Activated naive CD4-positive, alpha-beta T cell treated with anti-CD3 and anti-CD28 coated beads, Interleukin-2, amount 50 U/mL, for 72 hours (primary cell): ENCODE measurements around the gene CARD14. TPM values are rescaled to one million over a fixed set of nuclear protein-coding genes. Genes with fewer than 3 reads are reported as not detected.
A peak's percentile ranks its signal among the peaks of the same experiment; 100 is the strongest.
"Not testable (repeated sequence)": the region's sequence is repeated elsewhere in the genome, so short reads cannot be mapped to it uniquely, and the experiment has no call there.

Source experiments
- ATAC-seq, 2 donors: fragments of 150-1000 bp; cut with Tn5 transposase; 2 replicates each; pipeline ENCODE4 v1.10.0; 2021; ENCODE audit warnings: mild to moderate bottlenecking in 2 of 2, moderate library complexity in 2 of 2
- DNase-seq, 2 donors: peaks; one replicate each; pipeline ENCODE4 v3.0.0; 2021 to 2022; ENCODE audit warnings: low spot score in 2 of 2
- H3K27ac Mint-ChIP-seq, 2 donors: one replicate each; pipeline ENCODE4 v1.8.0; 2022; ENCODE audit warnings: mild to moderate bottlenecking in 2 of 2, mixed read lengths in 2 of 2
- H3K36me3 Mint-ChIP-seq, 2 donors: one replicate each; pipeline ENCODE4 v1.8.0; 2022; ENCODE audit warnings: mixed read lengths in 2 of 2
- H3K9me3 Mint-ChIP-seq, 2 donors: one replicate each; pipeline ENCODE4 v1.8.0; 2022; ENCODE audit warnings: mixed read lengths in 2 of 2
- total RNA-seq, 2 donors: library from RNA; stranded (reverse); gene quantifications; one replicate each; pipeline ENCODE4 v1.2.3, GENCODE V29; 2022

The CARD14 gene
- total RNA-seq, 2 donors from 2014 or later, result 0.19 TPM; not detected in 1

DNA sequence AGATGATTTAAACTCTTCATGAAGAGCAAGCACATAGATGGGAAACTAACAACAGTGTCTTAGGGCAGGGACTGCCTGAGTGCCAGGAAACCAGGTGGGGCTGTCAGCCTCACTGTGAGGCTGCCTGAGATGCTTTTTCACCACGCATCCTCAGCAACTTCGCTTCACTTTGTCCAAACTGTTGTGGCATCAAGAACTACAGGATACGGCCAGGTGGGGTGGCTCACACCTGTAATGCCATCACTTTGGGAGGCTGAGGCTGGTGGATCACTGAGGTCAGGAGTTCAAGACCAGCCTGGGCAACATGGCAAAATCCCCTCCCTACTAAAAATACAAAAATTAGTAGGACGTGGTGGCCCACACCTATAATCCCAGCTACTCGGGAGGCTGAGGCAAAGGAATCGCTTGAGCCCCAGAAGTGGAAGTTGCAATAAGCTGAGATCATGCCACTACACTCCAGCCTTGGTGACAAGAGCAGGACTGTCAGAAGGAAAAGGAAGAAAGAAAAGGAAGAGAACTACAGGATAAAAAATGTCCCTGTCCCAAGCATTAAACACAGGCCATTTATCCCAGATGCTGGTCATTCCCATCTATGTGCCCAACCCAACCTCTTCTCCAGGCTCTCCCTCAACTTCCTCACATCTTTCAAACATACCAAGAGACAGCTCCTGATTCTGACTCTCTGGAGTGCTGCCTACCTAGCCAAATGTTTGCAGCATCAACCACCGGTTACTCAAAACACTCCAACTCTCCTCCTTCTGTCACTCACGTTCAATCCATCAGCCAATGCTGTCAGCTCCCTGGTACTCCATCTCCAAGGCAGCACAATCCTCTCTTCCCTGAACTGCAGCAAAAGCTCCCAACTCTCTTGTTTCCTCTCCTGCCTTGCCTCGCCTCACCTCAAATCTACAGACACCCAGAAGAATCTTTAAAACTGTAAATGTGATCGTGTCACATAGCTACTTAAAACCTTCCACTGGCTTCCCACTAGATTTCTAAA is 24.5 kb upstream of the CARD14 start:
- H3K36me3 Mint-ChIP-seq, result peaks cover 25 to 37% of the 10 kb centered on the region in 2 donors

DNA sequence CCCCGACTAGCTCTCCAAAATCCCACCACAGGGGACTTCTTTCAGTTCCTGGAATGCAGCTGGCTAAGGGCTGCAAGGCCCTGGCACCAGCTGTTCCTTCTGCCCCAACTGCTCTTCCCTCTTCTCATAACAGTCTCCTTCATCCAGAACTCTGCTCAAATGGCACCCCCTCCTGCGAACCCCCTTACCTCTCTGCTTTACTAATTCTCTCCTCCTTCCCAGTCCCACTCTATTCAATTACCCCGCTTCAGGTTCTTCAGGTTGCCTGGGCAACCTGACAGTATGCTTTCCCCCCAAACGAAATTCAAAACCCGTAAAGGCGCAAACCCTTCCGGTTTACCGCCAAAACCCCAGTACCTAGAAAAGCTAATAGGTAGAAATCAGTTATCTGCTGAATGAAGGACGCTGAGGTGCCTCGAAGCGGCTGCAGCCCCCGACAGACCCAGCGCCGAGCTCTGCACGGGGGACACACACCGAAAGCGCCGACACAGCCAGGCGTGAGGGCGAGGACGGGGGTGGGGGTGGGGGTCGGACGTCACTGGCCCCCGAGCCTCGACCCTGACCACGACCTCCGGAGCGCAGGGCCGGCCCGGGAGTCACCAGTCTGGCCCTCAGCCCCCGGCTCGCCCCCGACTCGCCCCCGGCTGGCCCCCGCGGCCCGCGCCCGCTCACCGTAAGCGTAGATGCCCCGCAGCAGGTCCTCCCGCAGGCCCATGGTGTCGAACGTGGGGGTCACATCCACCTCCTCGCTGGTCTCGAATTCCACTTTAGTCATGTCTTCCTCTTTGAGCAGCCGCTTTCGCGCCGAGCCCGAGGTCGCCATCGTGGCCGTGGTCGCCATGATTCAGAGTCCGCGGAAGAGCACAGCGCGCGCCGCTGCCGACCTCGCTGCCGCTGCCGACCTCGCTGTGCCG is 23.5 kb upstream of the CARD14 start:
- Mint-ChIP-seq H3K27ac (peak overlapping the region; percentile 78 to 96), H3K9me3 (no peaks in the 10 kb centered on the region), H3K36me3 (peaks cover 23 to 34% of the 10 kb centered on the region in 2 donors)
- ATAC-seq (peak in 1 of 2 donors; percentile 29), DNase-seq (no peak)

More for the DNA sequence above, 24.5 kb upstream of the CARD14 start:
- Mint-ChIP-seq H3K27ac (peak overlapping the region; percentile 78 to 96), H3K9me3 (no peaks in the 10 kb centered on the region)
- DNase-seq (peak in 1 of 2 donors; percentile 53), ATAC-seq (no peak)

DNA sequence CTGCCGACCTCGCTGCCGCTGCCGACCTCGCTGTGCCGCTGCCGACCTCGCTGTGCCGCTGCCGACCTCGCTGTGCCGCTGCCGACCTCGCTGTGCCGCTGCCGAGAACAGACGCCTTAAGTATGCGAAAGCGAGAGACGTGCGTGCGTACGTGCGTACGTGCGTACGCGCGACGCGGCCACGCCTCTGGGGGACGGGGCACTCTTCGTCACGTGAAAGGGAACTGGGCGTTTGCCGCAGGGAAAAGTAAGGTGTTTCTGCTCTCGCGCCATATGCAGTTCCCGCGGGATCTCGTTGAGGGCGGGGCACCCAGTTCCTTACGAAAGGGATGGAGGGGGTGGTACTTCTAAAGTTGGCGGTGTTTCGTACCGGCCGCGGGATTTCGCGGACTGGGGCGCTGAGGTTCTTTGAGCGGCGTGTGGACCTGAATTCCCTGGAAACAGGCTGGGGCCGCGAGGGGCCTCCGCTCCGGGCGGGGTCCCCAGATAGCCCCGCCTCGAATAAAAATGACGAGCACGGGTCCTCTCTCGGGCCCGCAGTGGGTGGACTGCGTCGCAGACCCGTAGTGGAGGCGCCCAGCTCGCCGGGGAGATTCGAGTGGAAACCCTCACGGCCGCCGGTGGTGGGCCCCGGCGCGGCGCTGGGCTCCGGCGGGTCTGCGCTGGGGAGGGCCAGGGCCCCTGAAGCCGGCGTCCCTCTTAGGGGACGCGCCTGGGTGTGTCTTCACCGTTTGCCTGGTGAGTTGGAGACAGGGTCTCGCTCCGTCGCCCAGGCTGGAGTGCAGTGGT is 22.6 kb upstream of the CARD14 start, which contains the start of gene EIF4A3:
Gene EIF4A3, minus strand, starts transcription at position 94 of the 788 bp plus-strand sequence. CDS start 167 bp downstream, outside the sequence.
- peak; percentile 96 to 98 for DNase-seq
- H3K9me3 Mint-ChIP-seq, result no peaks in the 10 kb centered on the region
- peaks cover 18 to 29% of the 10 kb centered on the region in 2 donors for H3K36me3 Mint-ChIP-seq
- peak within 1 kb of the TSS; percentile 78 to 96 for H3K27ac Mint-ChIP-seq
- peak; percentile 89 to 95 for ATAC-seq

DNA sequence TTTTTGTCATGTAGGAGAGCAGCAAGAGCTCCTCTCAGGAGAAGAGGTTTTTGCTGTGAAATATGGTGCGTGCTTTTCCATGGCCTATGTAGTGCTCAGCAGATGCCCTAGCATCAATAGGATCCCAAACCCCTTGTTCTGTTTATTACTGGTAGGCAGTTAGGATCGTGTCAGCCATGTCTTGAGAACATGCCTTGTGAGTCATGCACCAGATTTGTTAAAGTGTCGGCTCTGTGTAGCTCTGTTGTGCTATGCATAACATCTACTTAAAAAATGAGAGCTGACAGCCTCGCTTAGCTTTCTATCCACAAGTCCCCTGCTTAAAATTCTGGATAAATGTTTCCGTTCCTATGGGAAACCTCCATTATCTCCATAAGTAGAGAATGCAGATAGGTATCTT is 18.5 kb upstream of the CARD14 start:
- no peaks in the 10 kb centered on the region for H3K9me3 Mint-ChIP-seq
- no peak overlapping the region for H3K27ac Mint-ChIP-seq
- no peak for DNase-seq
- H3K36me3 Mint-ChIP-seq, result peaks cover 8 to 9% of the 10 kb centered on the region in 2 donors
- ATAC-seq, result no peak

DNA sequence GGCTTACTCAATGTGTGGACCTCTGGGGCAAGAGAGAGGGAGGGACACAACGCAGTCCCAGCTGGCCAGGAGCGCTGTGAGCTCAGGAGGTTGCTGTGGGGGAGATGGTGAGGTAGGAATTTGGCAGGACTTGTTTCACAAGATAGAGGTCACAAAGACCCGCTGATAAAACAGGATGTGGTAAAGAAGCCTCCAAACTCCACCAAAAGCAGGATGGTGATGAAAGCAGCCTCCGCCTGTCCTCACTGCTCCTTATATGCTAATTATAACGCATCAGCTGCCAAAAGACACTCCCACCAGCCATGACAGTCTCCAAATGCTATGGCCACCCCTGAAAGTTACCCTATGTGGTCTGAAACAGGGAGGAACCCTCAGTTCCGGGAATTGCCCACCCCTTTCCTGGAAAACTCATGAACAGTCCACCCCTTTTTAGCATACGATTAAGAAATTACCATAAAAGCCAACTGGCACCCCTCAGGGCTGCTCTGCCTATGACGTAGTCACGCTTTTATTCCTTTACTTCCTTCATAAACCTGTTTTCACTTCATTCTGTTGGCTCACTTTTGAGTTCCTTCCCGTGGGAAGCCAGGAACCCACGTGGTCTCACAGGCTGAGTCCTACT is 17.6 kb upstream of the CARD14 start:
- Mint-ChIP-seq H3K27ac (peak overlapping the region in 1 of 2 donors; percentile 8), H3K9me3 (no peaks in the 10 kb centered on the region), H3K36me3 (peaks cover under 1 to 3% of the 10 kb centered on the region in 2 donors)
- no peak for ATAC-seq
- no peak for DNase-seq

DNA sequence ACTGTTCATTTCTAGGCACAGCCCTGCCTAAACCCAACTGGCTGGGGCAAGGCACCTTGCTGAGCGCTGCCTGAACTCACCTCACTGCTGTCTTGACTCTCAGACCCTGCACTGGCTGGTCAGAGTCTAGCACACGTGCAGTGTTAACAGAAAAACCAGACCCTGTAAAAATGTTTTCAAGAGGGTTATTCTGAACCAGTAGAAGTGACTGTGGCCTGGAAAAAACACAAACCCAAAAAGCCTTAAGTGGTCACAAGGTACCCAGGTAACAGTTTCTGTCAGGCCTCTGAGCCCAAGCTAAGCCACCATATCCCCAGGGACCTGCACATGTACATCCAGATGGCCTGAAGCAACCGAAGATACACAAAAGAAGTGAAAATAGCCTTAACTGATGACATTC is 16.8 kb upstream of the CARD14 start:
- peak overlapping the region; percentile 8 to 44 for H3K27ac Mint-ChIP-seq
- DNase-seq, result no peak
- H3K36me3 Mint-ChIP-seq, result no peaks in the 10 kb centered on the region
- H3K9me3 Mint-ChIP-seq, result no peaks in the 10 kb centered on the region
- no peak for ATAC-seq

DNA sequence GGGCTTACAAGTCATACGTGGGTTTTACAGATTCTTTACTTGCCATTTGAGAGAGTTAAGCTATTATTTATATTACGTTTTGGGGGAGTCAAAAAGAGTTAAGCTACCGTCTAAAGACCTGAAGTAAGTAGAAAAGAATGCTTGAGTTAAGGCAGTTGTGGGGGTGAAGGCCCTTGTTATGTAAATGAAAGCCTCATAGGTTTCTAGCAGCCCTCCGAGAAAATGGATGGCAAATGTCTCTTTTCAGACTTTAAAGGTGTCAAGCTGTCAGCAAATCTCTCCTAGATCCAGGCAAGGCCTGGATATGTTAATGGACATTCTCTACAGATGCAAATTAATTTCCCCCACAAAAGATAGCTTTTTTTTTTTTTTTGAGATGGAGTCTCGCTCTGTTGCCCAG is 15.7 kb upstream of the CARD14 start:
- ATAC-seq (no peak), DNase-seq (no peak)
- no peaks in the 10 kb centered on the region for H3K36me3 Mint-ChIP-seq
- no peaks in the 10 kb centered on the region for H3K9me3 Mint-ChIP-seq
- no peak overlapping the region for H3K27ac Mint-ChIP-seq

DNA sequence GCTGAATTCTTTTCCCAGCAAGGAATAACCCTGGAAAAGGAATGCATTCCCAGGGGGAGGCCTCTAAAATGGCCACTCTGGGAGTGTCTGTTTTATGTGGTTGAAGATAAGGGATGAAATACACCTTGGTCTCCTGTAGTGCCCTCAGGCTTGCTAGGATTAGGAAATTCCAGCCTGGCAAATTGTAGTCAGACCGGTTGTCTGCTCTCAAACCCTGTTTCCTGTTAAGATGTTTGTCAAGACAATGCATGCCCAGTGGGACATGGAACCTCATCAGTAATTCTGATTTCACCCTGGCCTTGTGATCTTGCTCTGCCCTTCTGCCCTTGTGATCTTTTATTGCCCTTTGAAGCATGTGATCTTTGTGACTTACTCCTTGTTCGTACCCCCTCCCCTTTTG is 14.2 kb upstream of the CARD14 start:
- not testable (repeated sequence) for H3K9me3 Mint-ChIP-seq, H3K27ac Mint-ChIP-seq, H3K36me3 Mint-ChIP-seq, DNase-seq, ATAC-seq

DNA sequence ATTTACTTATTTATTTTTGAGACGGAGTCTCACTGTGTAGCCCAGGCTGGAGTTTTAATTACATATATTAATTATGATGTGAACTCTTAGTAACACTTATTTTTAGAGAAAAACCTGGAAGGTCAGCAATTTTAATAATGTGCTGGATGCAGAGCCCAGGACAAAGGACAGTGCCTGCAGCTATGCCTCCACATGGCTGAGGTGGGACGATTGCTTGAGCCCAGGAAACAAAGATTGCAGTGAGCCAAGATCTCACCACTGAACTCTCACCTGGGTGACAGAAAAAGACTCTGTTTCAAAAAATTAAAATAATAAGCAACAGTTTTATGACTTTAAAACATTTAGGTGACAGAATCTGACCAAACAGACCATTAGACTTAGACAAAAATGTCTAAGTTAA is 11.0 kb upstream of the CARD14 start:
- H3K9me3 Mint-ChIP-seq, result no peaks in the 10 kb centered on the region
- DNase-seq (no peak), ATAC-seq (no peak)
- H3K27ac Mint-ChIP-seq, result no peak overlapping the region
- H3K36me3 Mint-ChIP-seq, result no peaks in the 10 kb centered on the region

DNA sequence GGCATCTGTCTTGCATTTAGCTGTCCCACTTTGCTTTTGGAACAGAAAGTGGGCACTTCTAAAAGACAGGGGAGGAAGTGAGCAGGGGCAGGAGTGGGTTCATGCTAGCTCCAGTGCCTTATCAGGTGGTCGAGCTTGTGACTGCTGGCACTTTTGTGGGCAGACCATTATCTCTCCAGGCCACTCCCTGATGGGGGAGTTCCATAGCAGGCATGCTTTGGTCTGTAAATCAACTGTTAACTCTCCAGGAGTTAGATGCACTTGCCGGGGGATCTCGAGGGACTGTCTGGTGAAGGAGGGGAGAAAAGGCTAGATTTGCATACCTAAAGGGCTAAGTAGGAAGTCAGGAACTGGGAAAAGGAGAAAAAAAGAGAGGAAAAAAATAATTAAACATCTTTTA is 9.3 kb upstream of the CARD14 start:
- no peak for ATAC-seq
- Mint-ChIP-seq H3K36me3 (no peaks in the 10 kb centered on the region), H3K9me3 (no peaks in the 10 kb centered on the region), H3K27ac (no peak overlapping the region)
- DNase-seq, result no peak

DNA sequence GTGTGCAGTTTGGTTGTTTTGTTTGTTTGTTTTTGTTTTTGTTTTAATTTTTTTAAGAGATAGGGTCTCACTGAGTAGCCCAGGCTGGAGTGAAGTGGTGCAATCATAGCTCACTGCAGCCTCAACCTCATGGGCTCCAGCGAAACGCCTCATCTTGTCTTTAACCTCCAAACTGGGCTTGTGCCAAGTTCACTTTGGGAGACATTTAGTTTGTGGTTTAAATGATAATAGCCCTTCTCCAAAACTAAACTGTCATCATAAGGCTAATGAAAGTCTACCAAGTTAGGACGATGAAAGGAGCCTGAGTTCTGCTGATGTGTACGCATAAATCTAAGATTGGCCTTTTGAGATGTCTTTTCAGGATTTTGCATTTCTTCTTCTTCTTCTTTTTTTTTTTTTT is 6.5 kb upstream of the CARD14 start:
- no peak for ATAC-seq
- H3K9me3 Mint-ChIP-seq, result no peaks in the 10 kb centered on the region

DNA sequence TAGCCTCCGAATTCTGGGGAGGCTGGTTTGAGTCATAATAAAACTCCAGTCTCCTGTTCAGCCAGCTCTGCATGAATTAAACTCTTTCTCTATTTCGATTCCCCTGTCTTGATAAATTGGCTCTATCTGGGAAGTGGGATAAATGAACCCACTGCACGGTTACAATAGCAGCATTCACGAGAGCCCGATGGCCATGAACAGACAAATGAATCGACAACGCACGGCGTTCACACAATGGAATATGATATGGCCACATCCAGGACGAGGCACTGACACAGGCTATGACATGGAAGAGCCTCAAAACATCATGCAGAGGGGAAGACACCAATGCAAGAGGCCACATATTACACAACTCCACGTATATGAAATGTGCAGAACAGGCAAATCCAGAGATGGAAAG is 5.6 kb upstream of the CARD14 start:
- Mint-ChIP-seq H3K27ac (no peak overlapping the region), H3K36me3 (no peaks in the 10 kb centered on the region), H3K9me3 (no peaks in the 10 kb centered on the region)
- DNase-seq (no peak), ATAC-seq (no peak)

More for the DNA sequence above, 6.5 kb upstream of the CARD14 start:
- H3K27ac Mint-ChIP-seq, result no peak overlapping the region
- DNase-seq, result no peak
- no peaks in the 10 kb centered on the region for H3K36me3 Mint-ChIP-seq

DNA sequence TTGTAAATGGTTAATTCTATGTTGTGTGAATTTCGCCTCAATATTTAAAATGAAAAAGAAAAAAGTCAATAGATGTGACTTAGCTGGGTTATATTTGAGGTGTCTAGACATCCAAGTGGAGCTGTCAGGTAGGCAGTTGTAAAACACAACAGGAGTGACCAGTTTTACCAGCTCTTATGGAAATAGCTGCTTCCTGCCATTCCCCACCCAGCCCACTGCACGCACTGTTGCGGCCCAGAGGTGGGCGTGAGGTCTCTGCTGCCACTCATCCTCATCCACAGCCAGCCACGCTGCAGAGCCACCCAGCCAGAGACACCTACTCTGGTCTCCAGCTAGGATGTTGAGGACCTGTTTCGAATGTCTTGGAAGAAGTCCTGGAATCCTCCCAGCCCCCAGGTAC is 3.4 kb upstream of the CARD14 start:
- Mint-ChIP-seq H3K36me3 (no peaks in the 10 kb centered on the region), H3K9me3 (no peaks in the 10 kb centered on the region), H3K27ac (no peak overlapping the region)
- ATAC-seq (no peak), DNase-seq (no peak)

DNA sequence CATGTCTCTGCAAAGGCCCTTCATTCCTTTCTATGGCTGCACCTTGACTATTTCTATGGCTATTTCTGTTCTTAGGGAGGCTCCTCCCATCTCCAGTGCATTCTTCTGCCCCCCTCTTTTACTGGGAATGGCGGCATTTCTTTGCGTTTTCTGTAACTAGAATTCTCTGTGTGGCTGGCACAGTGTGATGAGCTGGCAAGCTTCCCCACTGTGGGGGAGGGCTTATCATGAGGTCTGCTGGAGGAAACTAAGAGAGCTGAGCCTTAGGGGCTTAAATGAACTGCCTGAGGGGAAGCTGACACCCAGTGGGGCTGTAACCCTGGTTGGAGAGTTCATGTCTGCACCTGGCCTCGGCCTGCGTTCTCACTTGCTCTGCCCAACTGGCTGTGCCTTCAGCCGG is 1.5 kb upstream of the CARD14 start:
- H3K9me3 Mint-ChIP-seq, result no peaks in the 10 kb centered on the region
- ATAC-seq (no peak), DNase-seq (no peak)
- H3K36me3 Mint-ChIP-seq, result no peaks in the 10 kb centered on the region
- H3K27ac Mint-ChIP-seq, result no peak overlapping the region

DNA sequence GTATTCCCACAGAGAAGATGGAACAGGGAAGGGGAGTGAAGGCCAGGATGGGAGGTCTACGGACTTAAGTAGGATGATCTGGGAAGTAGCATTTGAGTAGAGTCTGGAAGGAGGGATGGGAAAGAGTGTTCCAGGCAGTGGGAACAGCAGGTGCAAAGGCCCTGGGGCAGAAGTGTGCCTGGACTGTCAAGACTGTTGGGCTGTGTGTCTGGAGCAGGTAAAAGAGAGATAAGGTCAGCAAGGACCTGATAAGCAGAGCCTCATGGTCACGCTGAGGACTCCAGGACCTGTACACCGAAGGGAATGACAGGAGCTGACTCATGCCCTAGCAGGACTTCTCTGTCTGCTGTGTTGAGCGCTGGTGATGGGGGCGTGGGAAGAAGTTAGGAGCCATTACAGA is 723 bp upstream of the CARD14 start:
- Mint-ChIP-seq H3K36me3 (no peaks in the 10 kb centered on the region), H3K27ac (peak overlapping the region in 1 of 2 donors; percentile 9), H3K9me3 (no peaks in the 10 kb centered on the region)
- ATAC-seq (no peak), DNase-seq (no peak)

DNA sequence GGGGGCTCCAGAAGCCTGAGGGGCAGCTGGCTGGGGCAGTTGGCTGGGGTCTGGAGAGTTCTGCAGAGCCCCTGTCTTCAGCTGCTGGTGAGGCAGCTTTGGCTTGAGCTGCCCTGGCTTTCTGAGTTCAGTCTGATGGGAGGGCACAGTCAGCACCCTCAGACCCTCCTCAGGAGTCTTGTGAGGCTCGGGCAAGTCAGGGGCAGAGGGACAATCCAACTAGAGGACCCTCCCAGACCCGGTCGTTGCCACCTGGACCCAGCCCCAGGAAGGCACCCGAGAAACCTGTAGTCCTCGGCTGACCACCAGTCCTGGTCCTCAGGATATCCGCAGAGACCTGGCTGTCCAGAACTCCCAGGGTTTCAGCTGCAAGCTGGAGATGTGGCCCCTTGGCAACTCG is 1.9 kb downstream of the CARD14 start:
- no peaks in the 10 kb centered on the region for H3K36me3 Mint-ChIP-seq
- no peak for ATAC-seq
- DNase-seq, result no peak

More for the DNA sequence above, 1.9 kb downstream of the CARD14 start:
- H3K27ac Mint-ChIP-seq, result no peak overlapping the region
- no peaks in the 10 kb centered on the region for H3K9me3 Mint-ChIP-seq
